Coronary artery (tissue), 2 donors: ENCODE results near the gene DACT1.

Experiments used
- DNase-seq: peaks from one replicate; pipeline ENCODE4 v3.0.0-alpha.2; 2017; ENCODE audit warnings: low spot score
- H3K27ac ChIP-seq, 2 donors: fragments of 200-600 bp; sonication (generic); one replicate each; pipeline ENCODE4 v1.5.1; 2016 to 2019
- H3K4me3 ChIP-seq: fragments of 200-600 bp; sonication (generic); 2 replicates; pipeline ENCODE4 v1.5.1; 2016; ENCODE audit warnings: mild to moderate bottlenecking, moderate library complexity
- TF ChIP-seq, protein P1 (sequence below): fragments of 200-600 bp; sonication (generic); IDR thresholded peaks from one replicate; pipeline ENCODE4 v1.5.1; 2019; ENCODE audit warnings: antibody characterized with exemption

Gene DACT1

GRCh38 chr14:58677517-58677916 lies 39.8 kb downstream of the DACT1 start:
- H3K27ac ChIP-seq: no peak overlapping the region
- DNase-seq: no peak
- TF ChIP-seq, protein P1, sequence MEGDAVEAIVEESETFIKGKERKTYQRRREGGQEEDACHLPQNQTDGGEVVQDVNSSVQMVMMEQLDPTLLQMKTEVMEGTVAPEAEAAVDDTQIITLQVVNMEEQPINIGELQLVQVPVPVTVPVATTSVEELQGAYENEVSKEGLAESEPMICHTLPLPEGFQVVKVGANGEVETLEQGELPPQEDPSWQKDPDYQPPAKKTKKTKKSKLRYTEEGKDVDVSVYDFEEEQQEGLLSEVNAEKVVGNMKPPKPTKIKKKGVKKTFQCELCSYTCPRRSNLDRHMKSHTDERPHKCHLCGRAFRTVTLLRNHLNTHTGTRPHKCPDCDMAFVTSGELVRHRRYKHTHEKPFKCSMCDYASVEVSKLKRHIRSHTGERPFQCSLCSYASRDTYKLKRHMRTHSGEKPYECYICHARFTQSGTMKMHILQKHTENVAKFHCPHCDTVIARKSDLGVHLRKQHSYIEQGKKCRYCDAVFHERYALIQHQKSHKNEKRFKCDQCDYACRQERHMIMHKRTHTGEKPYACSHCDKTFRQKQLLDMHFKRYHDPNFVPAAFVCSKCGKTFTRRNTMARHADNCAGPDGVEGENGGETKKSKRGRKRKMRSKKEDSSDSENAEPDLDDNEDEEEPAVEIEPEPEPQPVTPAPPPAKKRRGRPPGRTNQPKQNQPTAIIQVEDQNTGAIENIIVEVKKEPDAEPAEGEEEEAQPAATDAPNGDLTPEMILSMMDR: no peak
- no peak overlapping the region for H3K4me3 ChIP-seq

GRCh38 chr14:58677996-58678395 lies 40.2 kb downstream of the DACT1 start:
- H3K4me3 ChIP-seq: no peak overlapping the region
- H3K27ac ChIP-seq: no peak overlapping the region
- DNase-seq: no peak
- TF ChIP-seq, protein P1: no peak

- DNase-seq: no peak
- TF ChIP-seq, protein P1: no peak
- H3K27ac ChIP-seq: no peak overlapping the region
- H3K4me3 ChIP-seq: no peak overlapping the region
Observed at GRCh38 chr14:58680698-58681097, 42.9 kb downstream of the DACT1 start.

- DNase-seq: no peak
- TF ChIP-seq, protein P1: no peak
- Histone ChIP-seq H3K4me3 (no peak overlapping the region), H3K27ac (no peak overlapping the region)
Observed at GRCh38 chr14:58687232-58687795, 49.6 kb downstream of the DACT1 start.

- TF ChIP-seq, protein P1: no peak
- no peak overlapping the region for H3K27ac ChIP-seq
- no peak overlapping the region for H3K4me3 ChIP-seq
- DNase-seq: no peak
Observed at GRCh38 chr14:58690801-58691516, 53.2 kb downstream of the DACT1 start.

DNA sequence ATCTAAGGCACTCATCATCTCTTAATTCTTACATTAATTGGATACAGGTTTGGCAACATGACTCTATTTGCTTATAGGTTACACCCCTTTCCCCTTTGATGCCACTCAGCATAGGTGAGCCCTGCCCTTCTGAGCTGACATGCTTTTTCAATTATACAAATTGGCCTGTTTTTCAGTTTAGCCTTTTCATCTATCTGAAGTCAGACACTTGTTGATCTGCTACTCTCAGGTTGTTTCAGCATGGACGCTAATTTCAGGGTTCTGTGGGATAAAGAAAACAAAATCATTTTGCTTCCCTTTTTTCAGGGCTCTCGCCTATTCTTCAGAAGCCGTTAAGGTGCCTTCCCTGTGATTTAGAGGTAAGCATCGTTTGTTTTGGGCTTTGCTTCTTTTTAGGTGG lies 55.3 kb downstream of the DACT1 start:
- no peak overlapping the region for H3K27ac ChIP-seq
- TF ChIP-seq, protein P1: no peak
- DNase-seq: no peak
- H3K4me3 ChIP-seq: no peak overlapping the region

DNA sequence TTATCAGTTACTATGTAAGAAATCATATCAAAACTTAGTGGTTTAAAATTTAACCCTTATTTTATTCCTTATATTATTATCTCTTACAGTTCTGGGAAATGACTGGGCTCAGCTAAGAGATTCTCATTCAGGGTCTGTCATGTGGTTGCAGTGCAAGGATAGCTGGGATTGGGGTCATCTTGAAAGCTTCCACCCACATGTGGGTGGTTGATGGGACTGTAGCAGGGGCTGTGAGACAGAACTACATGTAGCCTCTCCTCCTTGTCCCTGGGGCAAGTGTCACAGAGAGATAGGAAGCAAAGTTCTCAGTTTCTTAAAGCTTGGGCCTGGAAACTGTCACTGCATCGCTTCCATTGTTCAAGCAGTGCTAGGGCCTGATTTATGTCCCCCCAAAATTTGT lies 57.8 kb downstream of the DACT1 start:
- TF ChIP-seq, protein P1: no peak
- Histone ChIP-seq H3K27ac (no peak overlapping the region), H3K4me3 (no peak overlapping the region)
- no peak for DNase-seq
